Spleen (tissue), 7 donors: ENCODE results near the gene SPEF2.

Experiments used
- POLR2A ChIP-seq, 3 donors: fragments of 450-650 bp; IDR thresholded peaks; one replicate each; pipeline ENCODE4 v1.5.1; 2017; ENCODE audit warnings: antibody characterized with exemption in 3 of 3, mild to moderate bottlenecking in 1 of 3
- POLR2AphosphoS5 ChIP-seq, 3 donors: sonication (generic); formaldehyde crosslinking; IDR thresholded peaks; one replicate each; pipeline ENCODE4 v1.5.1; 2017; ENCODE audit warnings: antibody characterized with exemption in 3 of 3
- TF ChIP-seq, protein P1 (sequence below), 11 experiments: fragments of 200-600 bp in 7 of 11; fragments of 450-650 bp in 4 of 11; sonication (generic) in 4 of 11; IDR thresholded peaks in 8 of 11; conservative IDR thresholded peaks in 3 of 11; 1 replicate in 7 of 11; 2 replicates in 4 of 11; pipeline versions ENCODE4 v1.4.0 to v1.8.0; 2016 to 2021; ENCODE audit warnings: antibody characterized with exemption in 11 of 11, inconsistent platforms in 4 of 11, mild to moderate bottlenecking in 1 of 11
- donor health status: DM: no; HTN: no; CAD: no; lungs with moderate emphysema.
- donor health status: DM: no; HTN: no; CAD: no.
- donor health status: DM: no; HTN: no; CAD: no.

DNA sequence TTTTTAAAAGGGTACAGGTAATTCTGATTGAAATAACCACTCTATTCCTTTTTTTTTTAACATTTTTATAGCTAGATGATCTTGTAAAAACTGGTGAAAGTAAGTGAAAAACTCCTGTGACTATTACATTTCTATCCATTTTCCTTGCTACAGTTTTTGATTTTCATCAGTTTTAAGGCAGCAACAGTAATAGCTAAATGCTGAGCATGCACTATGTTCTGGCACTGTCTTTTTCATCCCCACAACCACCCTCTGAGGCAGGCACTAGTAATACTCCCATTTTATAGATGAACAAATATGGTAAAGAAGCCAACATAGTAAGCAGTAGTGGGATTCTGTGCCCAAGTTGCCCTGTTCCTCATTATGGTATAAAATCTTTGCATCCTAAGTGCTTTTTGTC is 126.0 kb downstream of the SPEF2 start:
- TF ChIP-seq POLR2AphosphoS5 (IDR thresholded peaks at IDR 0.05), result no peak
- TF ChIP-seq, protein P1, sequence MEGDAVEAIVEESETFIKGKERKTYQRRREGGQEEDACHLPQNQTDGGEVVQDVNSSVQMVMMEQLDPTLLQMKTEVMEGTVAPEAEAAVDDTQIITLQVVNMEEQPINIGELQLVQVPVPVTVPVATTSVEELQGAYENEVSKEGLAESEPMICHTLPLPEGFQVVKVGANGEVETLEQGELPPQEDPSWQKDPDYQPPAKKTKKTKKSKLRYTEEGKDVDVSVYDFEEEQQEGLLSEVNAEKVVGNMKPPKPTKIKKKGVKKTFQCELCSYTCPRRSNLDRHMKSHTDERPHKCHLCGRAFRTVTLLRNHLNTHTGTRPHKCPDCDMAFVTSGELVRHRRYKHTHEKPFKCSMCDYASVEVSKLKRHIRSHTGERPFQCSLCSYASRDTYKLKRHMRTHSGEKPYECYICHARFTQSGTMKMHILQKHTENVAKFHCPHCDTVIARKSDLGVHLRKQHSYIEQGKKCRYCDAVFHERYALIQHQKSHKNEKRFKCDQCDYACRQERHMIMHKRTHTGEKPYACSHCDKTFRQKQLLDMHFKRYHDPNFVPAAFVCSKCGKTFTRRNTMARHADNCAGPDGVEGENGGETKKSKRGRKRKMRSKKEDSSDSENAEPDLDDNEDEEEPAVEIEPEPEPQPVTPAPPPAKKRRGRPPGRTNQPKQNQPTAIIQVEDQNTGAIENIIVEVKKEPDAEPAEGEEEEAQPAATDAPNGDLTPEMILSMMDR (IDR thresholded peaks at IDR 0.05 in 8 of 11, conservative IDR thresholded peaks at IDR 0.05 in 3 of 11), result no peak
- TF ChIP-seq POLR2A (IDR thresholded peaks at IDR 0.05), result no peak
